ENCODE results near the gene PSMD8.

GRCh38 chr19:38405276-38405675 lies 30.9 kb downstream of the PSMD8 start:
- TF ChIP-seq CTBP1 (IDR thresholded peaks at IDR 0.05; ENCODE audit: borderline replicate concordance) (no peak), SP1 (IDR thresholded peaks at IDR 0.05) (no peak), FOXA1 (IDR thresholded peaks at IDR 0.05) (no peak), FOXM1 (IDR thresholded peaks at IDR 0.05; ENCODE audit: borderline replicate concordance) (no peak), ELF4 (IDR thresholded peaks at IDR 0.05) (no peak), NFRKB (IDR thresholded peaks at IDR 0.05) (no peak), ZNF384 (IDR thresholded peaks at IDR 0.05) (no peak), BHLHE40 (IDR thresholded peaks at IDR 0.05; ENCODE audit: borderline replicate concordance) (no peak), LEF1 (IDR thresholded peaks at IDR 0.05; ENCODE audit: borderline replicate concordance) (no peak), TARDBP (IDR thresholded peaks at IDR 0.05) (no peak), HDGF (IDR thresholded peaks at IDR 0.05; ENCODE audit: borderline replicate concordance) (no peak), L3MBTL2 (conservative IDR thresholded peaks at IDR 0.05) (no peak), ARNT (IDR thresholded peaks at IDR 0.05) (no peak)
- TF ChIP-seq, protein P1, sequence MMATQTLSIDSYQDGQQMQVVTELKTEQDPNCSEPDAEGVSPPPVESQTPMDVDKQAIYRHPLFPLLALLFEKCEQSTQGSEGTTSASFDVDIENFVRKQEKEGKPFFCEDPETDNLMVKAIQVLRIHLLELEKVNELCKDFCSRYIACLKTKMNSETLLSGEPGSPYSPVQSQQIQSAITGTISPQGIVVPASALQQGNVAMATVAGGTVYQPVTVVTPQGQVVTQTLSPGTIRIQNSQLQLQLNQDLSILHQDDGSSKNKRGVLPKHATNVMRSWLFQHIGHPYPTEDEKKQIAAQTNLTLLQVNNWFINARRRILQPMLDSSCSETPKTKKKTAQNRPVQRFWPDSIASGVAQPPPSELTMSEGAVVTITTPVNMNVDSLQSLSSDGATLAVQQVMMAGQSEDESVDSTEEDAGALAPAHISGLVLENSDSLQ (IDR thresholded peaks at IDR 0.05), result no peak

Data from HEK293T (cell line).